ENCODE results near the gene NCDN. TPM values are rescaled to one million over a fixed set of nuclear protein-coding genes. Genes with fewer than 3 reads are reported as not detected.
A peak's percentile ranks its signal among the peaks of the same experiment; 100 is the strongest.

Gene NCDN
- polyA plus RNA-seq, 3 donors from 2014 or later: 4.1 to 8.9 (median 4.9) TPM

GRCh38 chr1:35557118-35557610, 435 bp upstream of the NCDN start, which contains the start of gene KIAA0319L:
TSS of gene KIAA0319L (minus strand) at chr1:35557403. CDS start at chr1:35554491, 2,912 bp downstream.
- Mint-ChIP-seq H3K4me1 (peaks cover 38 to 55% of the 10 kb centered on the region in 2 donors), H3K27me3 (ENCODE audit: low read depth in 3 of 3) (peaks cover 3 to 8% (median 5%) of the 10 kb centered on the region in 3 donors), H3K27ac (peak within 1 kb of the TSS; percentile 87 to 95 (median 90)), H3K36me3 (peaks cover 0 to 4% (median 0%) of the 10 kb centered on the region in 3 donors), H3K9me3 (no peaks in the 10 kb centered on the region), H3K4me3 (peak within 1 kb of the TSS; percentile 93 to 96 (median 95))
- DNase-seq: no peak

- Mint-ChIP-seq H3K27me3 (ENCODE audit: low read depth in 3 of 3) (peaks cover 3 to 8% (median 5%) of the 10 kb centered on the region in 3 donors), H3K4me3 (peak overlapping the region; percentile 93 to 96 (median 95))
- DNase-seq: no peak
Measured at GRCh38 chr1:35558374-35559316, 1.0 kb downstream of the NCDN start.

GRCh38 chr1:35559317-35559944, 1.8 kb downstream of the NCDN start:
- no peaks in the 10 kb centered on the region for H3K9me3 Mint-ChIP-seq
- H3K36me3 Mint-ChIP-seq: no peaks in the 10 kb centered on the region
- peaks cover 37 to 44% of the 10 kb centered on the region in 2 donors for H3K4me1 Mint-ChIP-seq
- no peak for DNase-seq
- peaks cover 3 to 8% (median 5%) of the 10 kb centered on the region in 3 donors for H3K27me3 Mint-ChIP-seq (ENCODE audit: low read depth in 3 of 3)
- peak overlapping the region in 5 of 6 donors; percentile 10 to 79 (median 69) for H3K27ac Mint-ChIP-seq
- H3K4me3 Mint-ChIP-seq: peak overlapping the region in 4 of 5 donors; percentile 22 to 45 (median 31)

More at GRCh38 chr1:35558374-35559316, 1.0 kb downstream of the NCDN start:
- no peaks in the 10 kb centered on the region for H3K36me3 Mint-ChIP-seq
- H3K4me1 Mint-ChIP-seq: peaks cover 36 to 50% of the 10 kb centered on the region in 2 donors
- H3K27ac Mint-ChIP-seq: peak overlapping the region; percentile 87 to 95 (median 90)
- no peaks in the 10 kb centered on the region for H3K9me3 Mint-ChIP-seq

- peaks cover 3 to 8% (median 5%) of the 10 kb centered on the region in 3 donors for H3K27me3 Mint-ChIP-seq (ENCODE audit: low read depth in 3 of 3)
- H3K9me3 Mint-ChIP-seq: no peaks in the 10 kb centered on the region
- DNase-seq: no peak
- peak overlapping the region in 2 of 6 donors; percentile 30 to 69 for H3K27ac Mint-ChIP-seq
- H3K4me3 Mint-ChIP-seq: peak overlapping the region in 1 of 5 donors; percentile 34
- H3K36me3 Mint-ChIP-seq: no peaks in the 10 kb centered on the region
- H3K4me1 Mint-ChIP-seq: peaks cover 32 to 39% of the 10 kb centered on the region in 2 donors
Measured at GRCh38 chr1:35560256-35561225, 2.9 kb downstream of the NCDN start.

GRCh38 chr1:35561297-35561971, 3.8 kb downstream of the NCDN start:
- Mint-ChIP-seq H3K4me1 (peaks cover 23 to 30% of the 10 kb centered on the region in 2 donors), H3K27ac (peak overlapping the region in 2 of 6 donors; percentile 13 to 51), H3K27me3 (ENCODE audit: low read depth in 3 of 3) (peaks cover 3 to 8% (median 5%) of the 10 kb centered on the region in 3 donors), H3K4me3 (peak overlapping the region in 1 of 5 donors; percentile 18), H3K36me3 (no peaks in the 10 kb centered on the region), H3K9me3 (no peaks in the 10 kb centered on the region)
- DNase-seq: no peak

GRCh38 chr1:35561972-35562680, 4.5 kb downstream of the NCDN start:
- H3K36me3 Mint-ChIP-seq: no peaks in the 10 kb centered on the region
- no peak for DNase-seq
- H3K27me3 Mint-ChIP-seq (ENCODE audit: low read depth in 3 of 3): peaks cover 3 to 5% (median 5%) of the 10 kb centered on the region in 3 donors
- no peaks in the 10 kb centered on the region for H3K9me3 Mint-ChIP-seq
- no peak overlapping the region for H3K4me3 Mint-ChIP-seq
- H3K27ac Mint-ChIP-seq: peak overlapping the region in 2 of 6 donors; percentile 40 to 46
- H3K4me1 Mint-ChIP-seq: peaks cover 20 to 25% of the 10 kb centered on the region in 2 donors

- peaks cover 0 to 1% (median 1%) of the 10 kb centered on the region in 3 donors for H3K27me3 Mint-ChIP-seq (ENCODE audit: low read depth in 3 of 3)
- no peaks in the 10 kb centered on the region for H3K9me3 Mint-ChIP-seq
- no peak for DNase-seq
- H3K4me1 Mint-ChIP-seq: peaks cover 17 to 21% of the 10 kb centered on the region in 2 donors
- peaks cover 0 to 4% (median 0%) of the 10 kb centered on the region in 3 donors for H3K36me3 Mint-ChIP-seq
- no peak overlapping the region for H3K27ac Mint-ChIP-seq
- H3K4me3 Mint-ChIP-seq: no peak overlapping the region
Measured at GRCh38 chr1:35563166-35563565, 5.6 kb downstream of the NCDN start.

- Mint-ChIP-seq H3K4me3 (no peak overlapping the region), H3K36me3 (peaks cover 0 to 10% (median 4%) of the 10 kb centered on the region in 3 donors), H3K4me1 (peaks cover 20 to 26% of the 10 kb centered on the region in 2 donors), H3K27me3 (ENCODE audit: low read depth in 3 of 3) (no peaks in the 10 kb centered on the region), H3K9me3 (no peaks in the 10 kb centered on the region), H3K27ac (peak overlapping the region in 4 of 6 donors; percentile 34 to 69 (median 38))
- DNase-seq: peak; percentile 67 to 74 (median 67)
Measured at GRCh38 chr1:35564037-35564883, 6.7 kb downstream of the NCDN start.

GRCh38 chr1:35564884-35565741, 7.5 kb downstream of the NCDN start:
- no peak for DNase-seq
- H3K27me3 Mint-ChIP-seq (ENCODE audit: low read depth in 3 of 3): no peaks in the 10 kb centered on the region
- H3K4me1 Mint-ChIP-seq: peaks cover 15 to 19% of the 10 kb centered on the region in 2 donors
- H3K9me3 Mint-ChIP-seq: no peaks in the 10 kb centered on the region
- H3K36me3 Mint-ChIP-seq: peaks cover 0 to 10% (median 4%) of the 10 kb centered on the region in 3 donors
- H3K27ac Mint-ChIP-seq: peak overlapping the region in 3 of 6 donors; percentile 37 to 69 (median 40)
- H3K4me3 Mint-ChIP-seq: no peak overlapping the region

- H3K4me3 Mint-ChIP-seq: no peak overlapping the region
- no peak overlapping the region for H3K27ac Mint-ChIP-seq
- no peak for DNase-seq
- no peaks in the 10 kb centered on the region for H3K27me3 Mint-ChIP-seq (ENCODE audit: low read depth in 3 of 3)
- no peaks in the 10 kb centered on the region for H3K9me3 Mint-ChIP-seq
- H3K4me1 Mint-ChIP-seq: peaks cover 15 to 19% of the 10 kb centered on the region in 2 donors
- H3K36me3 Mint-ChIP-seq: peaks cover 0 to 10% (median 9%) of the 10 kb centered on the region in 3 donors
Measured at GRCh38 chr1:35565742-35566133, 8.1 kb downstream of the NCDN start.
